Hematopoietic multipotent progenitor cell treated with erythropoietin and hydrocortisone succinate and interleukin-3 and kit ligand, for 6 days (in vitro differentiated cells): ENCODE data around the gene HRH1.
"Not testable (repeated sequence)": the region's sequence is repeated elsewhere in the genome, so short reads cannot be mapped to it uniquely, and the experiment has no call there.

Experiments
- DNase-seq: peaks from one replicate; pipeline ENCODE4 v3.0.0-alpha.2; 2015

HRH1 gene

DNA sequence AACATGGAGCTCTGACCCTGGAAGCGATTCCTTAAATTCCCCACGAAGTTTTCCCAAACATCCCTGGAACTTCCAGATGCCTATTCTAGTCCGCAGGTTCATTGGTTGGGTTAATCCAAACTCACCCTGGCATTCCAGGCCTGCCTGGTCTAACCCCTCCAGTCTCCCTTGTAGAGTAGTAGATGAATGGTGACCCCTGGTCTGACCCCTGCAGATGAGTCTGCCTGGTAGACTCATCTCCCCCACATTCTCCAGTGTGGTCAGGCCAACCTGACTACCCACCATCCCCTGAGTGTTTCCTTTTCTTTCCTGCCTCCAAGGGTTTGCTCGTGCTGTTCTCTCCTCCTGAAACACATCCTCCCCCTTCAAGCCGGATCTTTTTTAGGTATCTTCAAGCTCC lies 10.8 kb upstream of the HRH1 start:
- DNase-seq = no peak

DNA sequence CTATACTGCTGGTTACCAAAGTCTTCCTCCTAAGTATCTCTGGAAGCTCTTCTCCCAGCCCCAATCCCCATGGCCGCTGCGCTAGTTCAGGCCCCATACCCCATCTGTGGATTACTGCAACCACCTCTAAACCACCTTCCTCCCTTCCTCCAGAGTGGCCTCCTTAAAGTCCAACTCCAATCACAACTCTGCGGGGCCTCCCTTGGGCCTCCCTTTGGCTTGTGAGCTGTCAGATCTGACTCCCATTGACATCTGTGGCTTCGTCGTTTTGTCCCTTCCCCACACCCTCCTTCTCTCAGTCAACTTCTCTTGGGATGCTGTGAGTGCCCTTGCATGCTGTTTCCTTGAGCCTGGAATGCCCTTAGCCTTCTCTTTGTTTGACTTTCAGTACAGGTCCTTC lies 9.3 kb upstream of the HRH1 start:
- no peak for DNase-seq

DNA sequence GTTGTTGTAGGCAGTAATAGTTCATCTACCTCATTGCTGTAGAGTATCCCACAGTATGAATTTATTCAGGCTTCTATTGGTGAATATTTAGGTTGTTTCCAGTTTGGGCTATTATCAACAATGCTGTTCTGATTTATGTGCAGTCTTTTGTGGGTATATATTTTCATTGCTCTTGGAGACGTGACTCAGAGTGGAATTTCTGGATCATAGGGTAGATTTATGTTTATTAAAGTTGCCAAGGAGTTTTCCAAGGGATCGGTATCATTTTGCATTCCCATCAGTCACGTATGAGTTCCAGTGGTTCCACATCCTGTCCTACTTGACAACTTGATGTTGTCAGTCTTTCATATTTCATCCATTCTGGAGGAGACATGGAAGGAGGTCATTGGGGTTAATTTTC lies 8.4 kb upstream of the HRH1 start:
- DNase-seq = no peak

DNA sequence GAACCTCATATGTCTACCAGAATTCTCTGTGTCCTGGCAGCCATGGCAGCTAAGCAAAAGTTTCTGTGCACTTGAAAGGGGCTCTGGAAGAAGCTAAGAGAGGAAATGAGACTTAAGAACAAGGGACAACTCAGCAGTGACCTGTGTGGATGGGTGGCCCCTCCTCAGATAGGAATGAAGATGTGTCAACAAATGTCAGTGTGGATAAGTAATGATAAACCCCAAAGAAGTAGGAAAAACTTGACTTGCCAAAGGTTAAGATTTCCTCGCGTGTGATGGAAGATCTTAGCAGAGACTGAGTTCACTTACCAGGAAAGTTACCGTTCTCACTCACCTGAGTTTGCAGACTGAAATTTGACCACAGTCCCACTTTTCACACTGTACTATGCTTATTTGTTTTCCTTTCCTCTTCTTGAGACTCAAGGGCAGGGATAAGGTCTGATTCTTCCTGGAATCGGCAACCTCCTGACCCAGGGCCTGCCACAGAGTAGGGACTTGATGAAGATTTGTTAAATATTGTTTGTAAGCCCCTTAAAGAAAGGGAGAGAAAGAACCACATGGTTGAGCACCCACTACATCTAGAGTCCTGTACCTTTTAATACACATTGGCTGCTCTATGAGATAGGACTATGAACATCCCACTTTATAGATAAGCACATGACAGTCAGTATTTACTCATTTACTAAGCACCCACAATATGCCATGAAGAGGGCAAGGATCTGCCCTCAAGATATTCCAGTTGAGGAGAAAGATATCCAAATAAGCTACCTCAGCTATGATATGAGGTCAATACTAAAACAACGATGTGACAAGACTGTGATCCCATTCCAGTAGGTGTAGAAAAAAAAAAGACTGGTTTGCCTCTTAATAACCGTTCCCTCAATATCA lies 7.3 kb upstream of the HRH1 start:
- DNase-seq = no peak

DNA sequence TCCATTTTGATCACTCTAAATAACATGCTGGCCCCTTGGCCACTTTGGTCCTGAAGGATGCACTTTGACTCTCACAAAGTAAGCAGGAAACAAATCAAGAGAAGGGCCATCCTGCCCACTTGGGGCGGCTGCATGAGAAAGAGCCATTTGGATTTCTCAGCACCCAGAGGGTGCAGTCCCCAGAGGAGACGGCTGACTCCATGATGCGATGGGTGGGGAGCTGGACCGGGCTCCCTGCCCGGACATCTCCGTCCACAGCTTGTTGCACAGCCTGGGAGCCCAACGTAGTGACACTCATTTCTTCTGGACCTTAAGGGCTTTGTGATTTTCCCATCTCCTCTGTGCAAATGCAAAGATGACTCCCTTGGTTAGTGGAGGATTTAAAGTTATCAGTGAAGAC lies 4.0 kb upstream of the HRH1 start:
- no peak for DNase-seq

DNA sequence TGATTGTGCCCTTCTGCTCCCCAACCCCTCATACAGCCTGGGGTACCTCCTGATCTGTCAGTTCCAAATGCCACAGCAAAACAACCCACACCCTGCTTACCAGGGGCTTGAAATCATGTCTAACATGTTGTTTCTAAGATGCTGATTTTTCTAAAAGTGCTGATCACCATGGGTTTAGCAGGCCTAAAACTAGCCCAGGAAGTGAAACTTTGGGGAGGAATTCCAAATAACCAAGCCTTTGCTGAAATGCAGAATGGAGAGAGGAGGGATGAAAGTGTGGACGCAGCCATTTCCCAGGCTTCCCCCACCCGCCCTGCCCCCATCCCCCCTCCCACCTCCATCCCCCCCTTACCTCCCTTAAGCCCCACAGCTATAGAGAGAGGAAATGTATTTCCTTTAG lies 2.0 kb upstream of the HRH1 start:
- DNase-seq = no peak

DNA sequence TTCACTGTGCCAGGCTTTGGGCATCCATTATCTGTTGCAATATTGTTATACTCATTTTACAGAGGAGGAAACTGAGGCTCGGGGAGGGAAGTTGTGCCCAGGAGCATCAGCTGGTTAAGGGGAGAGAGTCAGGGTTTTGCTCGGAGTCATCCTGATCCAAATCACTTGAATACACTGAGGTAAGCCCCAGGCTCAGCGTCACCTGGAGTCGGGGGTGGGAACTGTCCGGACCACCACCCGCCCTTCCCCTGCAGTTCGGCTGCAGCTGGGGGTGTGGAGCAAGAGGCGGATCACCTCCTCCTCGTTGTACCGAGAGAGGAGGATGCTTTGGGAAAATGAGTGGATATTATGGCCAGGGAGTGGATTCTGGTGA lies 646 bp downstream of the HRH1 start:
- no peak for DNase-seq

DNA sequence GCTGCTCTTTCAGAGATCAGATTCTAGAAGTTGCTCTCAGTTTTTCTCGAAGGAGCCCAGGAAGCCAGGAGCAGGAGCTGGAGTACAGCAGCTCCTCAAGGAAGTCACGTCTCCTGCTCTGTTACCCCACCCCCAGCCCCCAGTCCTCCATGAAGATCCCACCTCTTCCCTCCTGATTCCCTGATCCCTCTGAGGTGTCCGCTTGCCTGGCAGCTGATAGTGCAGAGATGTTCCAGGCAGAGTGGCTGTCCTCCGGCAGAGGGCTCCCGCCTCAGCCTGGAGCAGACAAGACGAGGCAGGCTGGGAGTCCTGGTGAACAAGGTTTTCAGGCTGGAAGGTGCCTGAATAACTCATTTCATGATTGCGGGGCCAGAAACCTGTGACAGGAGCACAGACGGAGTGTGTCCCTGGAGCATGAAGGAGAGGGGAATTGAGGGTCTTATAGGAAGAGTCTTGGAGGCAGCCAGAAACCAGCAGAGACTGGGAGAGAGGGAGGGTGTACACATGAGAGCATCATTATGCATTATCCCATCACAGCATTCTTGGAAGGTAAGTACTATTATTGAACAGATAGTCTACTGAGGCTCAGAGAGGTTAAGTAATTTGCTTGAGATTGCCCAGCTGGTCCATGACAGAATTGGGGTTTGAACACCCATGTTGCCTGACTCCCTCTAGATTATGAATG lies 1.2 kb downstream of the HRH1 start:
- DNase-seq = peak; percentile 42

DNA sequence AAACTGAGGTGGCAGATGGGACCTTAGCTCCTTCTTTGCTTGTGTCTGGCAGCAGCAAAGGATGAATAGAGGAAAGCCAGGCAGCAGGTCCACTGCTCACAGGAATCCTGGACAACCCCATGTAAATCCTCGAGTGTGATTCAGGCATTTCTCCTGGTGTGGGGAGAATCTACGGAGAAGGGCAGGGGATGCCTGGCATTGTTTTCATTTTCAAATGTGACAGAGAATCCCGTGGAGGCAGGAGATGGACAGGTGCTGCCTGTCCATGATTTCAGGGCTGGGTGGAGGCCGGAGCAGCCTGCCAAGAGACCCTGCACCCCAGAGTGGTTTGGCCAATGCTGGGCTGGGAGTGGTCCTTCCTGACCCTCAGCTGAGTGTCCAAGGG lies 1.7 kb downstream of the HRH1 start:
- DNase-seq = no peak

DNA sequence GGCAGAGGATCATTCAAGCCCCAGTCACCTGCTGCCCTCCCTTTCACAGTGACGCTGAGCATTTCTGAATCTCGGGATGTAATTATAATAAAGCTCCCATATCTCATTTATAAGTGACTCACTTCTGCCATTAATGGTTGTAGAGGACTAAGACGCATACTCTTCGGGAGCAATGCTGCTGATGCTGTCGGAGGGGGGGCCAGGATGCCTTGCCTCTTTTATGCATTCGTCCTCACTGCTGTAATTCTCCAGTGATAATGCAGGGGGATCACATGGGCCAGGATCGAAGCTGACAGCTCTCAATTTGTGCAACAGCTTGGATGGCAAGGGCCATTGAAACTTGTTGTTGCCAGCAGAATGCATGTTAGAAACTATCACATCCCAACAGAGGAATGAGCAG lies 3.1 kb downstream of the HRH1 start:
- DNase-seq = no peak

DNA sequence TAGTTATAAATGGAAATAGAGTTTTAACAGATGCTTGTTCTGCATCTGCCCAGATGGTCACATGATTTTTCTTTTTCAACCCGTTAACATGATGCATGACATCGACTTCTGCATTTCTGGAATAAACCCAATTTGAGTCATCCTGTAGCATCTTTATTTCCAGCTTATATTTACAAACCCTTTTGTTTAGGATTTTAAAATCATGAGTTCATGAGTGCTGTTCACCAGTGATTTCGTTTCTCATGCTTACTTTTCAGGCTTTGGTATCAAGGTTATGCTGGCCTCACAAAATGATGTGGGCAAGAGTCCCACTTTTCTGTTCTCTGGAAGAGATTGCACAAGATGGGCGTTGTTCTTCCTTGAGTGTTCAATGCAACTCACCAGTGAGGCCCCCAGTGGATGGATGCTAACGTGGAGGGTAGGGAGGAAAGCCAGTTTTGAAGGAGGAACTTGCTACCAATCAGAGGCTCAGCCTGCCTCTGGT lies 5.2 kb downstream of the HRH1 start:
- DNase-seq = no peak

DNA sequence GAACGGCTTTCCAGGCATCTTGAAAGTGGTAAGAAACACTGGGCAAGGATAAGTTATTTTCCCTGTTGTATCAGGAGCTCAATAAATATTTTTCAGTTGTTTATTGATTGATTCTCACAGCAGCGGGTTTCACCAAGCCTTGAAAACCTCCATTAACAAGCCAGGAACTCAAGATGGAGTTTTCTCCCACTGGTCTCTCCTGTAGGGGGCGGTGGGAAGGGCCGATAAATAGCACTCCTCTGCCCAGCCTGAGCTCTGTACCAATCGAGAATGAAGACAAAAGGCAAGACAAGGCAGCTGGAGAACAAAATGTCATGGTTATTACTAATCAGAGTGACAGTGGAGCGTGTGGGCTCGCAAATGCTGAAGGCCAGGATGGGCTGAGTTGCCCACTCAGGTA lies 7.4 kb downstream of the HRH1 start:
- DNase-seq = no peak

DNA sequence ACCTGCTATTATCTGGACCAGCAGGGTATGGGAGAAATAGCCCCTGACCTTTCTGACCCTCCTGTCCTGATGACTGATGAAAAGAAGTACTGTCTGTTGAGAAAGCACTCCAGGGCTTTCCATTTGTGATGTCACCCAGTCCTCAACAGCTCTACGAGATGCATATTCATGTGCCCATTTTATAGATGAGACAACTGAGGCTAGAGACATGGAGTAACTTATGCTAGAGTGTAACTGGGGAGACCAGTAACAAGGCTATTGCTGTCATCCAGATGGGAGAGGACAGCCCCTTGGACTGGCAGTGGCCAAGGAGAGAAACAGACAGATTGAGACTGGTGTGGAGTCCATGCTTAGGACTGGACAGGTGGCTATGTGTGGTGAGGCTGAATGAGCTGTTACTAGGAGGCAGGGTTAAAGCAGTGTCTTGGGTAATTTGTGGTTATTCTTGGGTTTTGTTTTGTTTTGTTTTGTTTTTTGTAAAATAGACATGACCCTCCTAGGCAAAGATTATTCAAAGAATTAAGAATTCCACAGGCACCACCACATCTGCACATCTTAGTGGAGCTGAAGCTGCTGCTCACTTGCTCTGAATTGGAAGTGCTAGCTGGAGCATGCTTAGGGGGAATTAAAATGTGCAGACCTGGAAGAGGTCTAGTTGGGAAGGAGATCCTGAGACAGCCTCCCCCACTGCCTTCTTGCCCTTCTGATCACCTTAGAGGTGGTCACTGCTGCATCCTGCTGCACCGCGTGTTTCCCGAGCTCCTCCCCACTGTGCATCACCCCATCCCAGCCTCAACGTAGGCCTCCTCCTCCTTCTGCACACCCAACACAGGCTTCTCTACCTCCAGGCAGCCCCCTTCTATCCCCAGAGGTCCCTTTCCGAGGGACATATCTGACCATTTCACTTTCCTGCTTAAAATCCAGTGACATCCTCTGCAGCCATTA lies 8.4 kb downstream of the HRH1 start:
- DNase-seq = no peak

DNA sequence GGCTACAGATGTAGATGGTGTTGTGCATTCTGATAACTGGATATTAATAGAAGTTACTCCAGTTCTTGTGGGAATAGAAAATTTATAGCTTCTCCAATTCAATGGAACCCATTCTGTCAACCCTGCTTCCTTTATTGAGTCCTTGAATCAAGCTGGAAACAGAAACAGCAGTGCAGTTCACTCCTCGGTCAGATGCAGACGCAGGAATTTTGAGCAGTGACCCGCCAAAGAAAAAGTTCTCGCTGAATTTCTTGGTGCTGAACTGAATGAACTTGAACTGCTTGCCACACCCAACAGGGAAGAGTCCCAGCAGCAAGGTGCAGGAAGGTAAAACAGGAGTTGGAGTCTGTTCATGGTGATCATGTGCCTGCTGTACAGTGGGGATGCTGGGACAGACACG lies 10.3 kb downstream of the HRH1 start:
- no peak for DNase-seq

DNA sequence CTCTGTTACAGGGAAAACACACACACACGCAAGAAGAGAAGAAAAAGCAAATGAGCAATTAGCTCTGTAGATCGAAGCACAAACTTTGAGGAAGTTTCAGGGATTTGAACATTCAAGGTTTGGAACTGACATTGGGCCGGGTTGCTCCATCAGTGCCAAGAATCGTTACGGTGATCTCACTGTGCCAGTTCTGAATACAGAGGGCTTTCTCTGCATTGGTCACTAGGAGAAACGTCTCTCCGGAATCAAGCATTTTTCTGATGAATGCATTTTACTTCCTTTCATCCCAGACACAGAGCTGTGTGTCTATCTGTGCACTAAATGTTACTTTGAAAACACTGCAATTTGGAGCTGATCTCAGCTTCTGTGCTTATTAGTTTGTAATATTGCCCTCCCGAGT lies 11.2 kb downstream of the HRH1 start:
- no peak for DNase-seq

DNA sequence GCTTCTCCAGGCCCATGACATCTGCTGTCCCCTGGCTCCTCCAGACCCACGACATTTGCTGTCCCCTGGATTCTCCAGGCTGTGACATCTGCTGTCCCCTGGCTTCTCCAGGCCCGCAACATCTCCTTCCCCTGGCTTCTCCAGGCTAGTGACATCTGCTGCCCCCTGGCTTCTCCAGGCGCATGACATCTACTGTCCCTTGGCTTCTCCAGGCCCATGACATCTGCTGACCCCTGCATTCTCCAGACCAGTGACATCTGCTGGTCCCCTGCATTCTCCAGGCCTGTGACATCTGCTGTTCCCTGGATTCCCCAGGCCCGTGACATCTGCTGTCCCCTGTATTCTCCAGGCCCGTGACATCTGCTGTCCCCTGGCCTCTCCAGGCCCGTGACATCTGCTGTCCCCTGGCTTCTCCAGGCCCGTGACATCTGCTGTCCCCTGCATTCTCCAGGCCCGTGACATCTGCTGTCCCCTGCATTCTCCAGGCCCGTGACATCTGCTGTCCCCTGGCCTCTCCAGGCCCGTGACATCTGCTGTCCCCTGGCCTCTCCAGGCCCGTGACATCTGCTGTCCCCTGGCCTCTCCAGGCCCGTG lies 12.6 kb downstream of the HRH1 start:
- not testable (repeated sequence) for DNase-seq

DNA sequence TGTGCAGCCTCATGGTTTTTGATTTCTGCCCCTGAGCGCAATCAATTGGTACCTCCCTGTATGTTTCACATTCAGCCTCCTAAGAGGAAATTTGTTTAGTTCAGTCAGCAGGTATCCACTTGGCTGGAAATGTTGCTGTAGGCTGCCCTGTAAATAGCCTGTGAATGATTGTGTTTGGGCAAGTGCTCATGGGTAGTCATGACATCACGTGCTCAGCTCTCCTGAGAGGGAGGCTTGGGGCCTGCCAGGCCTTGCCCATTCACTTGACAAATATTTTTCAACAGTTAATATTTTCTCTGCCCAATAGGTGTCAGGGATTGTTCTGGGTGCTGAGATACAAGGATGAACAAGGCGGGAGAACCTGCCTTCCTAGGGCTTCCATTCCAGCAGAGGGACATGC lies 13.3 kb downstream of the HRH1 start:
- no peak for DNase-seq

DNA sequence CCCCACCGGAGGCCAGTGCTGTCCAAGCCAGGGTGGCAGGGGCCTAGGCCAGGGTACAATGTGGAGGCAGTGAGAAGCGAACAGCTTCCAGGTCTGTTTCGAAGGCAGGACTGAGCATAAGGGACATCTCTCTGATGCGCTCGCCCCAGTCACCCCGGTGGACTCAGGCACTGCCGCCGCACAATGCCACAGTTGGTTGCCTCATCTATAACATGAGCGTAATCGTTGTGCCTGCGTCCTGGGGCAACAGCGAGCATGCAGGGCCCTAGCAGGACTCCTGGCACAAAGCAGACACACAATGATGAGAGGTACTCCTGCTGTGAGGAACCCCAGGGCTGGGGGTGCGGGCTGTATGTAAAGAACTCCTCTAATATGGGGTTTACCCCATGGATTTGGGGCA lies 14.1 kb downstream of the HRH1 start:
- DNase-seq = no peak

DNA sequence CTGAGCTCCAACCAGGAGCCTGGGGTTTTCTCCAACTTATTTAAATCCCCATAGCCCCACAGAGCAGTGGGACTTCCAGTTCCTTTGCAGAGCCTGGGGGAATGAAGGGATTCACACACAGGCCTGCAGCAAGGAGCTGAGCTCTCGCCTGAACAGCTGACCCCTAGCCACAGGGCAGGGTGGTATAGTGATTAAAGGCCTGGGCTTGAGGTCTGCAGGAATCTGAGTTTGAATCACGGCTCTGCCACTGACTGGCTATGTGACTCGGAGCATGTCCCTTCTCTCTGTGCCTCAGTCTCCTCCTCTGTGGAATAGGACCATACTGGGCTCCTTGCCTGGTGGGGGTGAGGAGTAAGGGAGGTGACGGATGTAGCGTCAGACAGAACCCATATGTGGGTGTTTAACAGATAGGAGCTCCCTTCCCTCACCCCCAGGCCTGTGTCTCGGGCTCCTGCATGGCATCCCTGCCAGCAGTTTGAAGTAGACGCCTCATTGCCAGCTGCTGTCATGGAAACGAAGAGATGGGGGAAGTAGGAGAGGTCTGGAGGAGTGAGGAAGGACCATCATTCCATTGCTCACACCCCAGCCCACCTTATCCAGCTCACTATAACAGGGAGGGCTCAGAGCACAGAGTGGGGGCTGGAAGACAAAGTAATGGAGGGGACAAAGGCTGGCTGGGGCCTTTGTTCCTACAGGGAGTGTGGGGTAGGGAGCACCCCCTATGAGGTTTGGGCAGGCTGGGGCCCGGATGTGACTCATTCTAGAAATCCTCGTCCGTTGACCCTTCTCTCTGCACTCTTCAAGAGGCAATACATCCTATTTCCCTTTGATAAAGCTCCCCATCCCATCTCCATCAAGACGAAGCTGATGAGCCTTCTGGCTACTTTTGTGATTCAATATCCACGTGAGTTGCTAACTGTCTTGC lies 14.8 kb downstream of the HRH1 start:
- DNase-seq = no peak

DNA sequence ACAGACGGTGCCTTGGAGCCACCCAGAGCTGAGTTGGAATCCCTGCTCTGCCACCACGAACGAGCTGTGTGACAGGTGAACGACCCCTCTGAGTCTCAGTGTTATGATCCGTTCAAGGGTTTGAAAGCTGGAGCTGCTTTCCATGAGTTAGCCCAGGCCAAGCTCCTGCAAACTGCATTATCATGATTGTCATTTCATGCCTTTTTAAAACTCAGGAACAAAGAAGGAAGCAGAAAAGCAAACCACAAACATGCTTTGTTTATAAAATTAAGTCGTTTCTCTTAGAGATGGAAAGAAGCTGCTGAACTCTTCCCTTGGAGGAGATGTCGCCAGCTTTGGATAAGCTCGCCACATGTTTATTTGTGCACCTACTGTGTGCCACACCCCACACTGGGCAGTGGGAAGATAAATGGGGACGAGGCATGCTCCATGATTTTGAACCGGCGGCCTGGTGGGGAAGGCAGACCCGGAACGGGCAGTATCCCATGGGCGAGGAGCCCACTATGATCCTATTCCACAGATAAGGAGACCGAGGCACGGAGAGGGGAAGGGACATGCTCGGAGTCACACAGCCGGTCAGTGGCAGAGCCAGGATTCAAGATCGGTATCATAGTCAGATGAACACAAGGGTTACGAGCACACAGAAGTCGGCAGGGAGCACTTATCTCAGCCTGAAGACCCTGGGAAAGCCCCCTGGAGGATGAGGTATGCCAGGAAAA lies 15.9 kb downstream of the HRH1 start:
- peak; percentile 8 for DNase-seq

DNA sequence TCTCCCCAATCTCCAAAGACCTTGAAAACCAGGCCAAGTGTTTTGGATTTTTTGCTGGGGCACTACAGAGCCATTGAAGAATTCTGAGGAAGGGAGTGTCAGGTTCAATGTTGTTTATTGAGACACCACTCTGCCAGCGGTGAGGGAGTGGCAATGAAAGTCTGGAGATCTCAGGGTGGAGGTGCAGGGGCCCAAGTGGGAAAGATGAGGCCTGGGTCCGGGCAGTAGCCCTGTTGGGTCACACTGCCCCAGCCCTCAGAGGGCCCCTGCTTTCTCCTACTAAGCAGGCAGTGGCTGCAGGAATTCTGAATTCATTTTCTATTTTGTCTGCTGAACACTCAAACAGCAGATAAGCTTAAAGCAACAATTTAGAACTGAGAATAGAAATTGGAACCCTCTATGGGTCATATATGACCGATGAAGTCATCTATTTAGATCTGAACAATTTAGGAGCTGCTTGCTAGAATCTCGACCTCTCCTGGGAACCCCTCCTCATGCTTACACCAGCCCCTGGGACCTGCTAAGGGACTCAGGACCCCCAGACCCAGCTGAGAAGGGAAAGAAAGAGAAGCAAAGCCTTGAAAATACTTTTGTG lies 17.9 kb downstream of the HRH1 start:
- DNase-seq = no peak
